Activated B cell treated with CpG ODN at 0.5 μM for 24 hours (primary cell): ENCODE data around the gene CAVIN4. TPM values are rescaled to one million over a fixed set of nuclear protein-coding genes. Genes with fewer than 3 reads are reported as not detected.

Experiments used
- ATAC-seq: fragments of 200-7000 bp; cut with Tn5 transposase; one replicate; pipeline ENCODE4 v1.10.0; 2021; ENCODE audit warnings: low read depth, mild to moderate bottlenecking, moderate library complexity
- CTCF ChIA-PET: fragments of 350-600 bp; sonication (Branson Sonifier 250); formaldehyde crosslinking; loops from one replicate; lab custom pipeline; 2021; ENCODE audit warnings: antibody characterized with exemption; lab: Charles Lee
- POLR2A ChIA-PET: fragments of 350-600 bp; sonication (Branson Sonifier 250); formaldehyde crosslinking; loops from one replicate; lab custom pipeline; 2021; ENCODE audit warnings: antibody characterized with exemption; lab: Charles Lee
- DNase-seq: peaks from one replicate; pipeline ENCODE4 v3.0.0; 2022
- H3K27ac Mint-ChIP-seq: one replicate; pipeline ENCODE4 v1.8.0; 2020; ENCODE audit warnings: mixed read lengths
- H3K27me3 Mint-ChIP-seq: one replicate; pipeline ENCODE4 v1.8.0; 2021; ENCODE audit warnings: mixed read lengths
- H3K36me3 Mint-ChIP-seq: one replicate; pipeline ENCODE4 v1.8.0; 2021; ENCODE audit warnings: low read depth, mixed read lengths
- H3K4me1 Mint-ChIP-seq: one replicate; pipeline ENCODE4 v1.8.0; 2021; ENCODE audit warnings: mixed read lengths
- H3K4me3 Mint-ChIP-seq: one replicate; pipeline ENCODE4 v1.8.0; 2020; ENCODE audit warnings: mild to moderate bottlenecking, mixed read lengths
- H3K9me3 Mint-ChIP-seq: one replicate; pipeline ENCODE4 v1.8.0; 2020; ENCODE audit warnings: mixed read lengths
- intact Hi-C: fragments of 100-400 bp; cut with micrococcal nuclease; formaldehyde crosslinking; loops from one replicate; pipeline ENCODE4 v1.15.1; 2024
- total RNA-seq: library from RNA; stranded (reverse); gene quantifications from 2 replicates; pipeline ENCODE4 v1.2.3, GENCODE V29; 2022
- TF ChIP-seq, protein P1 (sequence below): fragments of 200-600 bp; IDR thresholded peaks from one replicate; pipeline ENCODE4 v1.8.0; 2022; ENCODE audit warnings: antibody characterized with exemption, mild to moderate bottlenecking

The CAVIN4 gene
- total RNA-seq, 1 donor from 2014 or later = 0.09 TPM

DNA sequence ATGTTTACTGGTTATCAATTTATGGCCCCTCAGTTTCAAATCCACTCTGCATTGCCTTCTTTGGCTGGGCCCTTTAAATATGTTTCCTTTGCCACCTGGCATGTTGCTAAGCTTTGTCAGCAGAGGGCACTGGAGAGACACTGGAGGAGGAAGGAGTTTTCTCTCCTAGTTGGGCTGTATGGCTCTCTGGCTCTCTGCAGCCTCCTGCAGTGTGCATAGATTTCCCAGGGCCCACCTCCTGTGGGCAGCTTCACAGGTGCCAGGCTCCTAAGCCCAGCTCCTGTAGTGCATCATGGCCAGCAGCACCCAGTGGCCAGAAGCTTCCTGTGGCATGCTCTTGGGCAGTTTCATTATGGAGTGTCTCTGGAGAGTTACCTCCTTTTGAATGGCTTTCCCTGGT is 23.3 kb downstream of the CAVIN4 start:
- no peaks in the 10 kb centered on the region for H3K9me3 Mint-ChIP-seq
- no peaks in the 10 kb centered on the region for H3K27me3 Mint-ChIP-seq
- peak overlapping the region; percentile 25 for H3K4me3 Mint-ChIP-seq
- H3K4me1 Mint-ChIP-seq = peaks cover 18% of the 10 kb centered on the region
- TF ChIP-seq, protein P1, sequence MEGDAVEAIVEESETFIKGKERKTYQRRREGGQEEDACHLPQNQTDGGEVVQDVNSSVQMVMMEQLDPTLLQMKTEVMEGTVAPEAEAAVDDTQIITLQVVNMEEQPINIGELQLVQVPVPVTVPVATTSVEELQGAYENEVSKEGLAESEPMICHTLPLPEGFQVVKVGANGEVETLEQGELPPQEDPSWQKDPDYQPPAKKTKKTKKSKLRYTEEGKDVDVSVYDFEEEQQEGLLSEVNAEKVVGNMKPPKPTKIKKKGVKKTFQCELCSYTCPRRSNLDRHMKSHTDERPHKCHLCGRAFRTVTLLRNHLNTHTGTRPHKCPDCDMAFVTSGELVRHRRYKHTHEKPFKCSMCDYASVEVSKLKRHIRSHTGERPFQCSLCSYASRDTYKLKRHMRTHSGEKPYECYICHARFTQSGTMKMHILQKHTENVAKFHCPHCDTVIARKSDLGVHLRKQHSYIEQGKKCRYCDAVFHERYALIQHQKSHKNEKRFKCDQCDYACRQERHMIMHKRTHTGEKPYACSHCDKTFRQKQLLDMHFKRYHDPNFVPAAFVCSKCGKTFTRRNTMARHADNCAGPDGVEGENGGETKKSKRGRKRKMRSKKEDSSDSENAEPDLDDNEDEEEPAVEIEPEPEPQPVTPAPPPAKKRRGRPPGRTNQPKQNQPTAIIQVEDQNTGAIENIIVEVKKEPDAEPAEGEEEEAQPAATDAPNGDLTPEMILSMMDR = no peak
- intact Hi-C loops = no loop called here
- ChIA-PET POLR2A (no interaction called here), CTCF (interaction anchor here (2.8 kb wide), 1 partner anchor 711 kb away, joined by 30 read pairs; no protein-coding TSS in a partner anchor)
- H3K36me3 Mint-ChIP-seq = no peaks in the 10 kb centered on the region
- H3K27ac Mint-ChIP-seq = no peak overlapping the region
- DNase-seq (no peak), ATAC-seq (no peak)

DNA sequence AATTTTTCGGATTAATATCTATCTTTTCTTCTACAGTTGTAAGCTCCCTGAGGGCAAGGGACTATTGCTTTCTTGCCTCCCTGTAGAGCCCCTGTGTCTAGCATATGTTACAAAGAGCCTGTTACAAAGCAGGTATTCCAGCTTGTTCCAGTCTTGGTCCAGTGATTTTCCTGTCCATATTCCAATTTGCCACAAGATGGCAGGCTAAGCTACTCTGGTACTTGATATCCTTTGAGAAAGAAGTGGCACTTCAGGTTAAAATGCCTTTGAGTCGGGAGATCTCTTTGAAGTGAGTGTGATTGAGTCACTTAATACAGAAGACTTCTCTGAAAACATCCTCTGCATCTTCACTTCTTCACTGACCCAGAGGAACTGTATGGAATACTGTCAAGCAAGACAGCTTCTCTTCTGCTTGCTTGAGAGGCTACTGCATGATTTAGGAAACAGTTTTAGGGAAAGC is 24.5 kb downstream of the CAVIN4 start:
- TF ChIP-seq, protein P1 = no peak
- Mint-ChIP-seq H3K36me3 (no peaks in the 10 kb centered on the region), H3K4me3 (no peak overlapping the region), H3K9me3 (no peaks in the 10 kb centered on the region), H3K27me3 (no peaks in the 10 kb centered on the region), H3K4me1 (peaks cover 18% of the 10 kb centered on the region), H3K27ac (no peak overlapping the region)
- DNase-seq (no peak), ATAC-seq (no peak)
- ChIA-PET CTCF (interaction anchor here (2.8 kb wide), 1 partner anchor 710 kb away, joined by 30 read pairs; no protein-coding TSS in a partner anchor), POLR2A (no interaction called here)
- intact Hi-C loops = no loop called here

DNA sequence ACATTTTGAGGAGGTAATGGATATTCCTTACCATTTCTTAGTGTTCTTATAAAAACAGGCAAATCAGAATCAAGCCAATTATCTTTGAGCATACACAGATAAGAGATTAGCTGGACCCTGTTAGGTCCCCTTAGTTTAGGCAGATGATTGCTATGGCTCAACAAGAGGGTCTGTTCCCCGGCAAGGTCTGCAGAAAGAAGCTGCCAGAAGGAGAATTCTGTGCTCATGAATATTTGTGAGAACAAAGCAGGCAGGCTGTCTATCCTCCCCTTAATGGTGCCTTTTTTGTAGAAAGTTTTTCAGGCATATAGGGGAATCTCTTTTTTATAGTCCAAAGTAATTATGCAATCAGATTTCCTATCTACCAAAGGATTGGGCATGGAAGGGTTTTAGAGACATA is 27.5 kb downstream of the CAVIN4 start:
- CTCF ChIA-PET = no interaction called here
- no peak overlapping the region for H3K27ac Mint-ChIP-seq
- intact Hi-C loops = no loop called here
- H3K36me3 Mint-ChIP-seq = no peaks in the 10 kb centered on the region
- TF ChIP-seq, protein P1 = no peak
- DNase-seq (no peak), ATAC-seq (no peak)
- no peak overlapping the region for H3K4me3 Mint-ChIP-seq
- H3K4me1 Mint-ChIP-seq = no peaks in the 10 kb centered on the region
- POLR2A ChIA-PET = no interaction called here
- no peaks in the 10 kb centered on the region for H3K9me3 Mint-ChIP-seq
- no peaks in the 10 kb centered on the region for H3K27me3 Mint-ChIP-seq

GRCh38 chr9:100619194-100619593 is 41.3 kb downstream of the CAVIN4 start:
- ChIA-PET POLR2A (no interaction called here), CTCF (no interaction called here)
- H3K4me3 Mint-ChIP-seq = no peak overlapping the region
- peaks cover 14% of the 10 kb centered on the region for H3K9me3 Mint-ChIP-seq
- H3K27me3 Mint-ChIP-seq = peaks cover 4% of the 10 kb centered on the region
- TF ChIP-seq, protein P1 = no peak
- H3K4me1 Mint-ChIP-seq = no peaks in the 10 kb centered on the region
- no peak for DNase-seq
- intact Hi-C loops = no loop called here
- no peak overlapping the region for H3K27ac Mint-ChIP-seq
- no peaks in the 10 kb centered on the region for H3K36me3 Mint-ChIP-seq
- ATAC-seq = no peak

- Mint-ChIP-seq H3K27ac (no peak overlapping the region), H3K36me3 (no peaks in the 10 kb centered on the region), H3K9me3 (peaks cover 14% of the 10 kb centered on the region), H3K27me3 (peaks cover 4% of the 10 kb centered on the region), H3K4me3 (no peak overlapping the region), H3K4me1 (no peaks in the 10 kb centered on the region)
- ChIA-PET POLR2A (no interaction called here), CTCF (no interaction called here)
- intact Hi-C loops = no loop called here
- ATAC-seq (no peak), DNase-seq (no peak)
- TF ChIP-seq, protein P1 = no peak
Observed at GRCh38 chr9:100619665-100620064, 41.8 kb downstream of the CAVIN4 start.
